ENCODE results near the gene PLAC1.

PLAC1 gene

DNA sequence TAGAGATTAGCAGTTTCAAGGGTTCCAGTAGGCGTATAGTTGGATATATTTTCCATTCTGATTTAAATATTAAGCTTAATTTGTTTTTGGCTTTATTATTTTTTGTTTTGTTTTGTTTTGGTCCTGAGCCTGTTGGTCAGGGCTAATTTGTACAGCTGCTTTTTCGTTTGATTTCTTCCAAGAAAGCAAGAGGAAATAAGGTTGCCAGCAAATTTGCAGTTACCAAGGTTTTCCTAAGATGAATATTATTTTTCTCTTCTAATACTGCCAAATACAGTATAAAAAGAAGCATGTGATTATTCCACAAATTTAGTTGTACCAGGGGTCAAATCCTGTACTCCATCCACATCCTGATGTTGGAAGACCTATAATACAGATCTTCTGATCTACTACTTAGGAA lies 24.9 kb downstream of the PLAC1 start:
- Histone ChIP-seq H3K27me3 (ENCODE audit: insufficient read depth, low read length) (no peaks in the 10 kb centered on the region), H3K9me2 (ENCODE audit: low read depth, low read length) (no peaks in the 10 kb centered on the region), H3K4me2 (ENCODE audit: low read length) (no peak overlapping the region), H3K27ac (ENCODE audit: low read depth, low read length, poor library complexity, severe bottlenecking) (no peak overlapping the region), H3K4me3 (ENCODE audit: low read depth, low read length, poor library complexity, severe bottlenecking) (no peak overlapping the region), H2AFZ (ENCODE audit: low read length) (no peak overlapping the region), H3K36me3 (ENCODE audit: insufficient read depth, low read length) (no peaks in the 10 kb centered on the region), H3K9me3 (ENCODE audit: low read length) (no peaks in the 10 kb centered on the region), H4K20me1 (ENCODE audit: insufficient read depth, low read length) (no peaks in the 10 kb centered on the region), H3F3A (ENCODE audit: insufficient read depth, low read length) (no peaks in the 10 kb centered on the region), H3K9ac (ENCODE audit: low read length) (no peak overlapping the region), H3K4me1 (ENCODE audit: insufficient read depth, low read length, severe bottlenecking) (no peaks in the 10 kb centered on the region), H3K79me2 (ENCODE audit: insufficient read depth, low read length) (no peaks in the 10 kb centered on the region)
- TF ChIP-seq EZH2 (IDR thresholded peaks at IDR 0.05; ENCODE audit: borderline replicate concordance, low read length) = no peak
- TF ChIP-seq, protein P1, sequence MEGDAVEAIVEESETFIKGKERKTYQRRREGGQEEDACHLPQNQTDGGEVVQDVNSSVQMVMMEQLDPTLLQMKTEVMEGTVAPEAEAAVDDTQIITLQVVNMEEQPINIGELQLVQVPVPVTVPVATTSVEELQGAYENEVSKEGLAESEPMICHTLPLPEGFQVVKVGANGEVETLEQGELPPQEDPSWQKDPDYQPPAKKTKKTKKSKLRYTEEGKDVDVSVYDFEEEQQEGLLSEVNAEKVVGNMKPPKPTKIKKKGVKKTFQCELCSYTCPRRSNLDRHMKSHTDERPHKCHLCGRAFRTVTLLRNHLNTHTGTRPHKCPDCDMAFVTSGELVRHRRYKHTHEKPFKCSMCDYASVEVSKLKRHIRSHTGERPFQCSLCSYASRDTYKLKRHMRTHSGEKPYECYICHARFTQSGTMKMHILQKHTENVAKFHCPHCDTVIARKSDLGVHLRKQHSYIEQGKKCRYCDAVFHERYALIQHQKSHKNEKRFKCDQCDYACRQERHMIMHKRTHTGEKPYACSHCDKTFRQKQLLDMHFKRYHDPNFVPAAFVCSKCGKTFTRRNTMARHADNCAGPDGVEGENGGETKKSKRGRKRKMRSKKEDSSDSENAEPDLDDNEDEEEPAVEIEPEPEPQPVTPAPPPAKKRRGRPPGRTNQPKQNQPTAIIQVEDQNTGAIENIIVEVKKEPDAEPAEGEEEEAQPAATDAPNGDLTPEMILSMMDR (IDR thresholded peaks at IDR 0.05; ENCODE audit: low read length) = no peak

DNA sequence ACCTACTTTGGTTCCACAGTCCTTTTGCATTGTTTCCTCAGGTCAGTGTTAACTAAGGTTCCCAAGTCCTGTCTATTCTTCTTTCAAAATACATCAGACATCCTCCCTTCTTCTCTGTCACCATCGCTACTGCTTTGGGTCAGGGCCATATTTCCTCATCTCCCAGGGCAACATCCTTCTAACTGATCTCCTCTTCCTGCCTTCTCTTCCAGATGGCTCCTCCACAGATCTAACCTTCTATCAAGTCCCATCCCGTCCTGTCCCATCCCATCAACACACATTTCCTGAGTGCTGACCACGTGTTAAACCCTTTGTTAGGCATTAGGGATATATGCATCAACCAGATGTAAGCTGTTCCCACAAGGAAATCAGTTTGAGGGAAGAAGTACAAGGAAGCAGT lies 25.9 kb downstream of the PLAC1 start:
- no peak overlapping the region for H2AFZ ChIP-seq (ENCODE audit: low read length)
- no peaks in the 10 kb centered on the region for H3K36me3 ChIP-seq (ENCODE audit: insufficient read depth, low read length)
- H3K9ac ChIP-seq (ENCODE audit: low read length) = no peak overlapping the region
- TF ChIP-seq, protein P1 (IDR thresholded peaks at IDR 0.05; ENCODE audit: low read length) = no peak
- no peak for TF ChIP-seq EZH2 (IDR thresholded peaks at IDR 0.05; ENCODE audit: borderline replicate concordance, low read length)
- no peak overlapping the region for H3K4me3 ChIP-seq (ENCODE audit: low read depth, low read length, poor library complexity, severe bottlenecking)
- H3K9me2 ChIP-seq (ENCODE audit: low read depth, low read length) = no peaks in the 10 kb centered on the region
- H3K27ac ChIP-seq (ENCODE audit: low read depth, low read length, poor library complexity, severe bottlenecking) = no peak overlapping the region
- no peaks in the 10 kb centered on the region for H3F3A ChIP-seq (ENCODE audit: insufficient read depth, low read length)
- H3K4me1 ChIP-seq (ENCODE audit: insufficient read depth, low read length, severe bottlenecking) = no peaks in the 10 kb centered on the region
- no peaks in the 10 kb centered on the region for H3K79me2 ChIP-seq (ENCODE audit: insufficient read depth, low read length)
- H3K4me2 ChIP-seq (ENCODE audit: low read length) = no peak overlapping the region
- H4K20me1 ChIP-seq (ENCODE audit: insufficient read depth, low read length) = no peaks in the 10 kb centered on the region
- no peaks in the 10 kb centered on the region for H3K9me3 ChIP-seq (ENCODE audit: low read length)
- H3K27me3 ChIP-seq (ENCODE audit: insufficient read depth, low read length) = no peaks in the 10 kb centered on the region

DNA sequence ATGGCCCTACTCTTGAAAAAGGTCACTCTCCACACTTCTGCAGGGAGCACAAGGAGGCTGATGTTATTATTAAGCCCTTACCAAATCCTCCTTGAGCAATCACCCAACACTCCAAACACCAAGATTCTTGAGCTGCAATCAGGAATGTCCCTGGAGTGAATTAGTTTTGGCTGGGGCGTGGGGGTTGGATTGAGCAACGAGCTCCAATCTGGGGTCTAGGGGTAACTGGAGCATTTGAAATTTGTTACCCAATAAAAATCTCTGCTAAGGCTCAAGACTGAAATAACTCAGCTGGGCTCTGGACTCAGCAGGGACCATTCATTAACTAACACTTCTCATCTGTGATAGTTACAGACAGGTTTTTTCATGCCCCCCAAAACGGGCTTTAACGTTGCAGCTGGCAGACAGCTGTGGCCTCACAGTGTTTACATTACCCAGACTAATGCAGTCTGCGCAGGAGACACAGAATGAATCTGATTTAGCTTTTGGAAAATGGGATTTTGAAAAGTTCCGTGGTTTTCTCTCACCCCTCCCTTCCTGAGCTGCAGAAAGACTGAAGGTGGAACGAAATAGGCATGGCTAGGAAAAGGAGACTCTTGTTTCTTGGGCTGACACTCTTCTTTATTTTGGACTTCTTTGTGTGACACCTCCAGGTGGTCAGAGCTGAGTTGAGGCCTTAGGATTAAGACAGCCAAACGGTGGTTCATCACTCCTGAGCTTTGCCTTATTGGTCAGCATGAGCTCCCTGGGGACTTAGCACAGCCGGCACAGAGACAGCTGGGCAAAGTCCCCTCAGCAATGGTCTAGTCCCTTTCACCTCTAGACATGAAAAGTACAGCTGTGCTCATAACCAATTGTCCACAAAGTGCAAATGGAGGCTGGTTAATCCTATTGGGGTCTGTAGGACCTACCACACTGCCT lies 26.6 kb downstream of the PLAC1 start:
- Histone ChIP-seq H3K9me2 (ENCODE audit: low read depth, low read length) (no peaks in the 10 kb centered on the region), H3K36me3 (ENCODE audit: insufficient read depth, low read length) (no peaks in the 10 kb centered on the region), H3F3A (ENCODE audit: insufficient read depth, low read length) (no peaks in the 10 kb centered on the region), H3K27ac (ENCODE audit: low read depth, low read length, poor library complexity, severe bottlenecking) (no peak overlapping the region), H2AFZ (ENCODE audit: low read length) (no peak overlapping the region), H3K27me3 (ENCODE audit: insufficient read depth, low read length) (no peaks in the 10 kb centered on the region), H3K4me1 (ENCODE audit: insufficient read depth, low read length, severe bottlenecking) (no peaks in the 10 kb centered on the region), H4K20me1 (ENCODE audit: insufficient read depth, low read length) (no peaks in the 10 kb centered on the region), H3K9ac (ENCODE audit: low read length) (no peak overlapping the region), H3K4me3 (ENCODE audit: low read depth, low read length, poor library complexity, severe bottlenecking) (no peak overlapping the region), H3K9me3 (ENCODE audit: low read length) (no peaks in the 10 kb centered on the region), H3K4me2 (ENCODE audit: low read length) (no peak overlapping the region), H3K79me2 (ENCODE audit: insufficient read depth, low read length) (no peaks in the 10 kb centered on the region)
- TF ChIP-seq, protein P1 (IDR thresholded peaks at IDR 0.05; ENCODE audit: low read length) = no peak
- TF ChIP-seq EZH2 (IDR thresholded peaks at IDR 0.05; ENCODE audit: borderline replicate concordance, low read length) = no peak
